A204.1 (cell line): ENCODE measurements around the gene RASGEF1C.
"Not testable (repeated sequence)": the region's sequence is repeated elsewhere in the genome, so short reads cannot be mapped to it uniquely, and the experiment has no call there.

Experiments
- FAIRE-seq: peaks from 2 replicates; lab custom pipeline; 2012; peaks lifted over from hg19 to GRCh38; lab: Jason Lieb, UNC

RASGEF1C gene

DNA sequence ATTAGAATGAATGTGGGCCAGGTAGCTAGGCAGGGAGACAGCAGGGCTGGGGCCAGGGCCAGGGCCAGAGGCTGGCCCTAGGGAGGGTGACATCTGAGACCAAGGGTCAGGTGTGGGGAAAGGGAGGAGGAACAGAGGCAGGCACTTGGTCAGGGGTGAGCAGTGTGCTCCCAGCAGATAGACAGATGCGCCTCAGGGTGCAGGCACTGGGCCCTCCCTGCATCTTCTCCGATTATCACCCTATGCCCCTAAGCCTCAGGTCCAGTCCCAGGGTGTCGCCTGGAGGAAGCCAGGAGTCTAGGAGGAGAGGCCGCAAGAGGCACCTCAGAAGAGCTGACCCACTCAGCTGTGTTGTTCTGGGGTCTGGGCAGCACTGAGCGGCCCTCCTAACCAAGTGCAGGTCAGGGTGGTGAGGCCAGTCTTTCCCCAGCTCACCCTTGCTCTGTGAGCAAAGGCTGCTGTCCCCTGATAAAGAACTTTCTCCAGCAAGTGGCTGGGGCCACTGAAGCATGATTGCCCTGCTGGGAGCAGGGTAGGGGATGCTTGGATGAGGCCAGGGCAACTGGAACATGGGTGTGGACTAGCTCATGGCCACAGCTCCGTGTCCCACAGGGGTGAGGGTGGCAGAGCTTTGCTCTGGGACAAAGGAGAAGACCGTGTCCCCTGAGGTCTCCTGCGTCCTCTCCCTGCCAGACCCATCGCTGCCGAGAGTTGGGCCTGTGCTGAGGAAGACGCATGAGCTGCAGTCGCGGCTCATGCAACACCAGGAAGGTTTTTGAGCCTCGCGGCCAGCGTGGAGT is 2.1 kb upstream of the RASGEF1C start:
- FAIRE-seq, result no peak

DNA sequence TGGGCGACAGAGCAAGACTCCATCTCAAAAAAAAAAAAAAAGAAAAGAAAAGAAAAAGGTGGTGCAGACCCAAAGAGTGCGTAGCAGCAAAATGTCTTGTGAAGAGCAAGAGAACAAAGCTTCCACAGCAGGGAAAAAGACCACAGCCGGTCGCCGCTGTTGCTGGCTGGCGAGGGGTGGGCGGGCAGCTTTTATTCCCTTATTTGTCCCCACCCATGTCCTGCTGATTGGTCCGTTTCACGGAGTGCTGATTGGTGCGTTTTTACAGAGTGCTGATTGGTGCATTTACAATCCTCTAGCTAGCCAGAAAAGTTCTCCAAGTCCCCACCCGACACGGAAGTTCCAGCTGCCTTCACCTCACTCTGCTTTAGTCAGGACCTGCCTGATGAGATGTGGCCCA is 1.1 kb upstream of the RASGEF1C start:
- FAIRE-seq, result not testable (repeated sequence)

DNA sequence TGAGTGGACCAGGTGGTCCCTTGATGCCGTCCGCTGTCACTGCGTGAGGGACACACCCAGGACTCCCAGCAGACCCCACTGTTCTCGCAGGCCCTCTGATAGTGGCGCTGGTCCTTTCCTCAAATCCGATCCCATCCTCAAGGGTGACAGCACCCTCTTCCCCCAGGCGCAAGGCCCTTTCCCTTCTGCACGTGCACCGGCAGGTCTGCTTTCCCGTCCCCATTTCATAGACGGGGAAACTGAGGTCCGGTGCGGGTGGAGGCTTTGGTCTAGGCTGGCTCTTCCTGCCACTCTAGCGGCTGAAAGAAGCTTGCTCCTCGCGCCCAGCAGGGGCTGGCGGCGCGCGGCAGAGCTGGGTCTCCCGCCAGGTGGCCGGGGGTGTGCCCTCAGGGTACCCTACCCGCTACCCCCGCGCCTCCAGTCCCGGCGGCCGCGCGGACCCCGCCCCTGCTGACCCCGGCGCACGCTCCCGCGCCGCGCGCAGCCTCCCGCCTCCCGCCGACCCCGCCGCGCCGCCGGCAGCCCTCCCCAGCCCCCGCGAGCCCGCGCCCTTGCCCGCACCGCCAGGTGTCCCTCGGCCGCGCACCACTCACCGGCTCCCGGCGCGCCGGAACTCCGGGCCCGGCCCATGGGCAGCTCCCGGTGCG is 453 bp downstream of the RASGEF1C start:
- no peak for FAIRE-seq

DNA sequence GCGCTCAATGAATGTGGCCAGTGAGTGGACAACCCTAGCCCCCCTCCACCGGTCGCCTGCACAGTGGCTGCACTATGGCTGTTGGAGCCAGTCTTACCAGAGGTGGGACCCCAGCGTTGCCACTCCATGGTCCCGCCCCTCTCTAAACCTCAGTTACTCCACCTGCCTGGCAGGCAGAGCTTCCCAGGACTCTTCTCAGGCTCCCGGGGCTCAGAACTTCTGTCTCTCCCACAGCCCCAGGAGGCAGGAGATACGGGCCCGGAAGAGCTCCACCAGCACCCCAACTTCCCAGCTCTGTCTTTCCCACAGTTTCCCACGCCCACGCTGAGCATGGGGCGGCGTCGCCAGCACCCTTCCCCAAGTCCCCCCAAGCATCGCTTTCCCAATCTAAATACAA is 975 bp downstream of the RASGEF1C start:
- FAIRE-seq, result no peak

DNA sequence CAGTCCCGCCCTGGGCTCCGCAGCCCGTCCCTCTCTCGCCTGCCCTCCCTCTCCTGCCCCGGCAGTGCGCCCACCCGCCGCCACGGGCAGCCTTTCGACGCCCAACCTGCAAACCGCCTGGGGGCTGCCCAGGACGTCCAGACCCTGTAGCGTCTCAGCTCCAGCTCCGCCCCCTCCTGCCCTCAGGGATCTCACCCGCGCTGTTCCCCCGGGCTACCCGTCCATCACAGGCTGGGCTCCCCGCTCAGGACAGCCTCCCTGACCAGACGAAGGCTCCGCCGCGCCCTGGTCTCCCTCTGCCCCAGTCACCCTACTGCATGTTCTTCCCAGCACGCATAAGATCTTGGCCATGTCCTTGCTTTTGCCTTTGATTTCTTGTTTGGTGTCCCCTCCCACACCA is 1.4 kb downstream of the RASGEF1C start:
- FAIRE-seq, result no peak

DNA sequence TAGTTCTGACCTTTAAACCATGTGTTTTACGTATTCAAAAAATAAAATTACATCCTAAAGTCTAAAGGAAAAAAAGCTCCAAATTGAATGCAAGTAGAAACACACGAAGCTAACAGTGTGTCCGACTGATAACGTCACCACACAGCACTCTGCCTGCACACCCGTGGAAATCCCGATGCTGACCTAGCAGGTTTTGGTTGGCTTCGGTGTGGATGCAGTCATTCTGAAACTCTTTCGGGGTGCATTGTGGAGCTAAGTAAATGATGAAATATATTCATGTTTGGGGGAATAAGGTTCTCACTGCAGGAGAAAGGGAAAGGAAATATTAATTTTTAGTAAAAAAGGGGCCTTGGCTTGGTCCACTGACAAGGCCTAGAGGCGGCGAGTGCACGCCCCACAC is 2.0 kb downstream of the RASGEF1C start:
- no peak for FAIRE-seq

DNA sequence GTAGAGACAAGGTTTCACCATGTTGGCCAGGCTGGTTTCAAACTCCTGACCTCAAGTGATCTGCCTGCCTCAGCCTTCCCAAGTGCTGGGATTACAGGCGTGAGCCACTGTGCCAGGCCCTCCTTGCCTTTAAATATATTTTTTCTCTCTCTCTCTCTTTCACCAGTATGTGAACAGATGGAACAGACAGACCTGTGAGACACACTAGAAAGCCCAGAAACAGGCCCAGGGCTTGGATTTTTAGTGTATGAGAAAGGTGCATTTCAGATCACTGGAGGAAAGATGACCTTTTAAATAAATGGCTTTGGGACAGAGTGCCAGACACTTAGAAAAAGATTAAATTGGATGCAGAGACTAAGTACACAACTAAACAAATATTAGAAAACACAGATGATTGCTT is 3.1 kb downstream of the RASGEF1C start:
- FAIRE-seq, result no peak

DNA sequence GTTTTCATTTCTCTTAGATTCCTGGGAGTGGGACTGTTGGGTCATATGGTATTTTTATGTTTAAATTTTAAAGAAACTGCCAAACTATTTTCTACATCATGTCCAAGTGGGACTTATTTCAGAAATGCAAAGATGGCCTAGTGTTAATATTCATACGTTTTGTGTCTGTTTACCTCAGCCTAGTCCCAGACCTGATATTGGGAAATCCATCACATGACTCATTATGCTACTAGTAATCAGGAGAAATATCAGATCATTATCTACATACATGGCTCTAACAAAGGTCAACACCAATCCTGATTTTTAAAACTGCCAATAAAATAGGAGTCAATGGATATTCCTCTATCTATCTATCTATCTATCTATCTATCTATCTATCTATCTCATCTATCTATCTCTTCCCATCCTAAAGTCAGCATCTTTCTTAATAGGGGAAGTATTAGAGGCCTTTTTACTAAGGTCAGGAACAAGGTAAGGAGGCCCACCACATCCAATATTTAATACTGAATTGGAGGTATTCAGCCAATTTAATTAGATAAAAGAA is 4.7 kb downstream of the RASGEF1C start:
- FAIRE-seq, result no peak

DNA sequence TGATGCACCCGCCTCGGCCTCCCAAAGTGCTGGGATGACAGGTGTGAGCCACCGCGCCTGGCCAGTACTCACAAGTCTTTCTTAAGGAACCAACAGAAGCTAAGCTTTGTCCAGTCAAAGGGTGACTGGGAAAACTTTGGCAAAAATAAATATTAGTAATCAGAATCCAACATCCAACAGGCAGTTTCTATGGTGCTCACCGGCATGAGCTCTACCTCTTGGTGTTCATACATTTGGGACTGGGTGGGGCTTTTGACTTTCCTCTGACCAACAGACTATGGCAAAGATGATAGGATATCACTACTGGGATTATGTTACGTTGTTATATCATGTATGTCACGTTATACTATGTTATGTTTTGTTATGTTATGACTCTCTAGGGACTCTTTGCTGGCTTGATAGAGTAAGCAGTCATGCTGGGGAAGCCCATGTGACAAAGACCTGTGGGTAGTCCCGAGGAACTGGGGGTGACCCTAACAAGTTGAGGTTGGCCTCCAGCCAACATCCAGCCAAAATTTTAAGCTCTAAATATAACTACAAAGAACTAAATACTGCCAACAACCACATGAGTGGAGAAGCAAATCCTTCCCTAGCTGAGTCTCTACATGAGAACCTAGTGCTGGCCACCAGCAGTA is 6.0 kb downstream of the RASGEF1C start:
- no peak for FAIRE-seq

DNA sequence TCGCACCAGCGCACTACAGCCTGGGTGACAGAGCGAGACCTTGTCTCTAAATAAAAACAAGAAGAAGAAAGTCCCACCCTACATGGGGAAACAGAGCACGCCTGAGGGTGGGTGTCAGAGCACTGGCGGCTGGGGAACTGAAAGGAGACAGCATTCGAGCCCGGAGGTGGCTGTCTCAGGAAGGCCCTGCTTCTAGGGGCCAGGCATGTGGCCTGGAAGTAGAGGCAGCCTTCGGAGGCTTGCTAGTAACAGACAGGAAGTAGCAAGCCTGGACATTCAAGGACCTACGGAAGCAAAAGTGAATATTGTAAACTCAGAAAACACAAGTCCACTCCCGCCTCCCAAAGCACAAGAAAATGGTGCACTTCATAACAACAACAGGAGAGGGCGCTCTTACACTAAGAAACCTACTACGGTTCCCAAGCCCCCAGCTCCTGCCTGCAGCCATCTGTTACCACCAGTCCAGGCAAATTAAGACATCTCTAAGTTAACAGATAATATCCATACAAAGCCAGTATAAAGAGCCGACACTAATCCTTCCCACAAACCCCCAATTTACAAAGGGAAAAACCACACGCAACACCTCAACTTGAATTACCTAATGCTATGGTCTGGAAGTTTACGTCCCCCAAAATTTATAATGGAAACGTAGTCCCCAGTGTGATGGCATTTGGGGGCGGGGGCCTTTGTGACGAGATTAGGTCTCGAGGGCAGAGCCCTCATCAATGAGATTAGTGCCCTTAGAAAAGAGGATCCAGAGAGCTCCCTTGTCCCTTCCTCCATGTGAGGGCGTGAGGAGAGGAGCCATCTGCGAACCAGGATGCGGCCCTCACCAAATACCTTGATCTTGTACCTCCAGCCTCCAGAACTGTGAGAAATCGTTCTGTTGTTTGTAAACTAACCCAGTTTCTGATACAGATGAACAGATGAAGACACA is 7.7 kb downstream of the RASGEF1C start:
- no peak for FAIRE-seq

DNA sequence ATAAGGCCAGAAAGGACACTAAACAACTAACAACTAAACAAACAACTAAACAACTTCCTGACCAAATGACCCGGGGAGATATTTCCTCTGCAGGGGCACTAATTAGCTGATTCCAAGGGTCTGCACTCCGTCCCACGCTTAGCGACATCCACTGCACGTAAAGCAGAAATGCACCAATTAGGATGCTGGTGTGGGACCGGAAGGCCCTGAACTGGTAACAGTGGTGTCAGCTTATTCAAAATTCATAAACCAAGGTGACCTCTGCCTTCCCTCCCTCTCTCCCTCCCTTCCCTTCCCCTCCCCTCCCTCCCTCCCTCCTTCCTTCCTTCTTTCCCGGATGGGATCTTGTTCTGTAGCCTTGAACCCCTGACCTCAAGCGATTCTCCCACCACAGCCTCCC is 9.6 kb downstream of the RASGEF1C start:
- no peak for FAIRE-seq

DNA sequence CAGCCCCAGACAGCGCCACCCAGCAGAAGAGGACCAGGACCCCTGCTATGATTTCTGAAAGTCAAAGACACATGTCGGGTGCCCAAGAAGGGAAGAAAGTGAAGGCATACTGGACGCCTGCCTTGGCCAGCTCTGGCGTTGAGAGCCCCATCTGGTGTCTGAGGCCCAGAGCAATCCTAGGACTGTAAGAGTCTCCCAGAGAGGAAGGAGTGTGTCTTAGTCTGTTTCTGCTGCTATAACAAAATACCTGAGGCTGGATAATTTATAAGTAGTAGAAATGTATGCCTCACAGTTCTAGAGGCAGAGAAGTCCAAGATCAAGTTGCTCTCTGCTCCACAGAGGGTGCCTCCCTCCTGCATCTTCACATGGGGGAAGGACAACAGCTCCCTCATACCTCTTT is 10.8 kb downstream of the RASGEF1C start:
- FAIRE-seq, result no peak

DNA sequence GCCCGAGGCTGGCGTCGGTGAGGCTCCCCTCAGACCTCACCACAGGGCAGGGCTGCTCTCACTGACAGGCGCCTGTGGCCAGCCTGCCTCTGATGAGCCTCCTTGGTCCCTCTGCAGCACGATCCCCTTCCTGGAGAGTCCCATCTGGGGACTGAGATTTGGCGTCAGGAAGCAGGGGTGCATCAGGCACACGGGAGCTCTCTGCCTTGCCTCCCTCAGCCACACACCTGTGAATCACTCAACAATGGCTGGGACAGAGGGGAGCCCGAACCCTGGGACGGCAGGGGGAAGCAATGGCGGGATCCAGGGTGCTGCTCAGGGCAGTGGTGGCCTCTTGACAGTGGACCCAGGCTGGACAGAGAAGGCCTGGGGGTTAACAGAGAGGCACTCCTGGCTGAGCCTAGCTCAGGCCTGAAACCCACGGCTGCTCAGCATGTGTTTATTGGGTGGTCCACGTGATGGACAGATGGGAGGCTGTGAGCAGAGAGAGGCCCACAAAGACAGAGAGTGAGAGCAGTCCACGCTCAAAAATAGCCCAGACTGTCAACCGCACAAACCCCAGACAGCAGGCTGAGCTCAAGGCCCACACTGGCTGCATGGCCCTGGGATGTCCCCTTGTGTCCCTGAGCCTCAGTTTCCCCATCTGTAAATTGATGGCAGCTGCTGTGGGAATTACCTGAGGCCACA is 11.9 kb downstream of the RASGEF1C start:
- FAIRE-seq, result no peak

DNA sequence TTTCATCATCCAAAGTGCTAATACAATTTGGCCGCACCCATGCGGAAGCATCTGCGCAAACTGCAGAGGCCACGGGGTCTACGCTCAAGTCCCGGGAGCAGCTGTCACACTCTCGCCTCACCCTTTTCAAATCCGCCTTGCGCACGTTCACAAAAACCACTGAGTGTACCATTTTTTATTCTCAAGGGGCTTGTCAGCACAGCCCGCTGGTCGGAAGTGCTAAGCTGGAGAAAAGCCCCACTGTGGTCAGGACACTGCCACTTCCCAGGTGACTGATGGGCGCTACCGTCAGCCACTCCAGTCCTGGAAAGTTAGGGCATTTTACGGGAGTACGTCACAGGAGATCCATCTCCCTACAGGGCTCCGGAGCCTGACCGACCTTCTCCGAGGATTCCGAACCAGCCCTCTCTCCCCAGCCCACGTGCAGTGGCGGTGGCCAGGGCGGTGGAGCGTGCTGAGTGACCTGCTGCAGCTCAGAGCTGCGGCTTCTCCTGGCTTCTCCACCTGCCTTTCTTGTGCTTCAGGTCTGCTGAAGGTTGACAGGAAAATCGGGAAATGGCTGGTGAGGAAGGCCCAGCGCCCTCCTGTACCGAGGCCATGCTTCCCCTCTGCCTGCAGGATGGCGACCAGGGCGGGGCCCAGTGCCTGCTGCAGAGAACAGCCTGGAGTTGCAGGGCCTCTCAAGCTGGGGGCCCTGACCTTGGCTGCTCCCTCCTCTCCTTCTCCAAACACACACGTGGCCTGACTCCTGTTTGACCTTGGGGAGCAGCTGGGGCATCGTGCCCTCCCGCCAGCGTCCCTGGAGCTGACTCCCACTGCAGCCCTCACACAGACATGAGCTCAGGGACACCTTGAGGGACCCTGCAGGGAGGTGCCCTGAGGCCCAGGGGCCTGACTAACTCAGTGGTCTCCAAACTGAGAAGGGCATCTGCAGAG is 14.3 kb downstream of the RASGEF1C start:
- no peak for FAIRE-seq

DNA sequence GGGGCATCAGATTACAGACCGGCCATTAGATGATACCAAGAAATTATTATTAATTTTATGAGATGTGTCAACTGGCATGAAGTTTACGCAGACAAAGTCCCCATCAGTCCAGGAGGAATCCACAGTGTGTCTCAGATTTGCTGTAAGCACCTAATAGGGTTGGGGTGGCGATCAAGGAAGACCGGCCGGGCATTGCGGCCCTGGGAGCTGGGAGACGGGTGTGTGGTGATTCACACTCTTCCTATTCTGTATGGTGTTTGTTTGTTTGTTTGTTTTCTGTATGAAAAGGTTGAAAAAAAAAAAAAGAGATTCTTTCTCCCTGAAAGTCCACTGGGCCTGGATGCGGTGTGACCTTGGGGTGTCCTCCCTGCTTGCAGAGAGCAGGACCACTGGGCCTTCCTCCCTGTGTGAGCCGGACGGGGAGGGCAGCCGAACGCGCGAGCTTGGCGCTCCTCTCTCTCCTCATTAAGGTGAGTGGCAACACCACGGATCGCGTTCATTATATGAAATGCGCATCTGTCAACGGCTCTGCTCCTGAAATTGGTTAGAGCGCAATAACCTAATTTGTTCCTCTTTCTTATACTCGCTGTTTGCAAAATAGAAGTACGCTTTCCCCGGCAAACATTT is 15.1 kb downstream of the RASGEF1C start:
- FAIRE-seq, result no peak

DNA sequence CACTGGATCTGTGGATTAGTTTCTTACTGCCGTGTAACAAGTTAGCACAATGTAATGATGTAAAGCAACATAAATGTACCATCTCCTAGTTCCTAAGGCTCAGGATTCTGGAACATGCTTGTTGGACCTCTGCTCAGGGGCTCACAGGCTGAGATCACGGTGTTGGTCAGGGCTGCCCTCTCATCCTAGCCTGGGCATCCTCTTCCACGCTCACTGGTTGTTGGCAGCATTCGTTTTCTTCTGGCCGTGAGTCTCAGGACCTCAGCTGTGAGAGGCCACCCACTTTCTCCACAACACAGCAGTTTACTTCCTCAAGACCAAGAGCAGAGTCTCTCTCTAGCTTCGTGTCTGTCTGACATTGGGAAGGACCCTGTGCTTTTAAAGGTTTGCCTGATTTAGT is 17.3 kb downstream of the RASGEF1C start:
- no peak for FAIRE-seq

DNA sequence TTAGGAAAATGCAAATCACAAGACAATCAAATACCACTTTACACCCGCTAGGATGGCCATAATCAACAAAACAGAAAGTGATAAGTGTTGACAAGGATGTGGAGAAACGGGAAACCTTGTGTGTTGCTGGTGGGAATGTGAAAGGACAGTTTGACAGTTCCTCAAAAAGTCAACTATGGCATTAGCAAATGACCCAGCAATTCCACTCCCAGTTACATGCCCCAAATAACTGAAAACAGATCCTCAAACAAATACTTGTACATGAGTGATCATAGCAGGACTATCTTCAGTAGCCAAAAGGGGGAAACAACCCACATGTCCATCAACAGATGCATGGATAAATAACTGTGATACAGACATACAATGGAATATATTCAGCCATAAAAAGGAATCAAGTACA is 21.2 kb downstream of the RASGEF1C start:
- FAIRE-seq, result no peak

DNA sequence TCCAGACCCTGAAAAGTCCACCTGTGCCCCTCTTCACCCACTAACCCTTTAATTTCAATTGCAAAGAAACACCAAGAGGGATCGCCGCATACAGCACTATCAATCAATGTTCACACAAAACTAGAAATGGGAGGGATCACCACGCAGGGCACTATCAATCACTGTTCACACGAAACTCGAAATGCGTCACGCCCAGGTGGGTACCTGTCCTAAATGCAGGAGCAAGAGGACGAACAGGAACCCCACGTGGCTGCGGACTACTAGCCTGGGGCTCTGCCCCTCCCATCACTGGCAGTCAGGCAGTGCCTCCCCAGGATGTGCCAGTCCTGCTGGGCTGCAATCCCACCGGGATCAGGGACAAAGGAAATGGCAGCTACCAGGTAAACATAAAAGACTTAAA is 28.2 kb downstream of the RASGEF1C start:
- FAIRE-seq, result no peak

DNA sequence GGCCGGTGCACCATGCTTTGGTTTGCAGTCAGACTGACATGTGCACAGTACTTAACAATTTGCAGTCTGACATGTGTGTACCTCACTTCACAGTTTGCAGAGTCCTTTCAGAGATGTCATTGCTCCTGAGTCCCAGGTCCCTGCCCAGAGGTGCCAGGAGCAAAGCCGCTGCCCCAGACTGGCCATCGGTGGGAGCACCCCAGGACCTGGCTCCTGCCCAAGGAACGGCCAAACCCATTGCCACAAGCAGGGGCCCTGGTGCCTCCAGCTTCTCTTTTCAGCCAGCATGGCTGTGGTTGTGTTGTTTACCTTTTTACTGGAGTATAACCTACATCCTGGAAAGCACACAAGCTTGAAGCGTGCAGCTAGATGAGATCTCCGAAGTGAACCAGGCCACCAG is 28.6 kb downstream of the RASGEF1C start:
- no peak for FAIRE-seq
